Right ventricle myocardium superior (tissue), 1 donor: Measurements from ENCODE around the gene PARP1. TPM values are rescaled to one million over a fixed set of nuclear protein-coding genes. Genes with fewer than 3 reads are reported as not detected.

Source experiments
- ATAC-seq: fragments of 200-7000 bp; cut with Tn5 transposase; one replicate; pipeline ENCODE4 v1.9.1; 2020; ENCODE audit warnings: mild to moderate bottlenecking; ENCODE audit not compliant: poor library complexity
- DNase-seq: peaks from one replicate; pipeline ENCODE4 v3.0.0-alpha.2; 2020
- intact Hi-C: fragments of 100-400 bp; cut with DNase I; formaldehyde crosslinking; loops from one replicate; pipeline ENCODE4 v1.11.2; 2022
- long read RNA-seq: library from polyadenylated mRNA; unstranded; transcript quantifications from one replicate; pipeline ENCODE4 v2.0.0, GENCODE V29; 2021
- total RNA-seq: library from RNA; stranded (reverse); fragmentation: NEBNext Ultra II Directional; extraction: Animal tissue kit (Norgen Biotek cat#: 25700); gene quantifications from one replicate; pipeline ENCODE4 v1.2.1, GENCODE V29; 2021
- donor health status: DM: no; HTN: yes; CAD: no; lungs with severe emphysema.

PARP1 gene
- total RNA-seq = 149 TPM
- long read RNA-seq, transcript PARP1-203 (23 exons, 3,958 nt) = major isoform, 423 of 486 reads
- long read RNA-seq, transcript PARP1-204 (4 exons, 830 nt) = minor isoform, 6 of 486 reads
- long read RNA-seq, partial matches to known transcripts = 46 of 486 reads
- long read RNA-seq, other reads (novel, unspliced or antisense) = 11 of 486 reads

- ATAC-seq (peak; percentile 95), DNase-seq (peak; percentile 94)
- intact Hi-C loops = no loop called here
These were observed at the start of gene PARP1 for GRCh38 chr1:226407497-226408284. Gene PARP1, minus strand, starts transcription at chr1:226408093. Its CDS starts 164 bp downstream, at chr1:226407929.

GRCh38 chr1:226457307-226457712, 49.4 kb upstream of the PARP1 start:
- no peak for DNase-seq
- ATAC-seq = no peak

GRCh38 chr1:226455843-226456242, 48.0 kb upstream of the PARP1 start:
- intact Hi-C loops = no loop called here
- DNase-seq (no peak), ATAC-seq (no peak)

More at GRCh38 chr1:226457307-226457712, 49.4 kb upstream of the PARP1 start:
- intact Hi-C loops = no loop called here

GRCh38 chr1:226454349-226454748, 46.5 kb upstream of the PARP1 start:
- no peak for ATAC-seq
- no peak for DNase-seq
- intact Hi-C loops = no loop called here

- ATAC-seq = no peak
- no peak for DNase-seq
- intact Hi-C loops = no loop called here
These were observed 45.3 kb upstream of the PARP1 start for GRCh38 chr1:226453015-226453704.

- DNase-seq (no peak), ATAC-seq (no peak)
- intact Hi-C loops = no loop called here
These were observed 42.8 kb upstream of the PARP1 start for GRCh38 chr1:226450688-226451087.

GRCh38 chr1:226449823-226450222, 41.9 kb upstream of the PARP1 start:
- intact Hi-C loops = no loop called here
- no peak for DNase-seq
- ATAC-seq = no peak

GRCh38 chr1:226447932-226448665, 40.2 kb upstream of the PARP1 start:
- intact Hi-C loops = no loop called here
- ATAC-seq = no peak
- no peak for DNase-seq

GRCh38 chr1:226446094-226446493, 38.2 kb upstream of the PARP1 start:
- intact Hi-C loops = no loop called here
- no peak for ATAC-seq
- no peak for DNase-seq

- DNase-seq = no peak
- intact Hi-C loops = no loop called here
- no peak for ATAC-seq
These were observed 37.0 kb upstream of the PARP1 start for GRCh38 chr1:226444901-226445300.

- intact Hi-C loops = no loop called here
These were observed 35.5 kb upstream of the PARP1 start for GRCh38 chr1:226443439-226443838.

GRCh38 chr1:226443033-226443432, 35.1 kb upstream of the PARP1 start:
- intact Hi-C loops = no loop called here
- ATAC-seq = no peak
- no peak for DNase-seq

More at GRCh38 chr1:226443439-226443838, 35.5 kb upstream of the PARP1 start:
- no peak for DNase-seq
- no peak for ATAC-seq

GRCh38 chr1:226441629-226442028, 33.7 kb upstream of the PARP1 start:
- intact Hi-C loops = no loop called here

GRCh38 chr1:226440512-226440911, 32.6 kb upstream of the PARP1 start:
- intact Hi-C loops = no loop called here
- DNase-seq (no peak), ATAC-seq (no peak)

More at GRCh38 chr1:226441629-226442028, 33.7 kb upstream of the PARP1 start:
- DNase-seq (no peak), ATAC-seq (no peak)

GRCh38 chr1:226438007-226438406, 30.1 kb upstream of the PARP1 start:
- intact Hi-C loops = no loop called here
- ATAC-seq (no peak), DNase-seq (no peak)

- no peak for ATAC-seq
- DNase-seq = no peak
- intact Hi-C loops = no loop called here
These were observed 29.1 kb upstream of the PARP1 start for GRCh38 chr1:226436855-226437491.

- ATAC-seq = no peak
- intact Hi-C loops = no loop called here
- no peak for DNase-seq
These were observed 28.6 kb upstream of the PARP1 start for GRCh38 chr1:226436472-226436854.

- DNase-seq (no peak), ATAC-seq (no peak)
- intact Hi-C loops = no loop called here
These were observed 25.4 kb upstream of the PARP1 start for GRCh38 chr1:226433341-226433720.
